Endothelial cell of umbilical vein (primary cell): ENCODE data around the gene KCNQ1OT1. TPM values are rescaled to one million over a fixed set of nuclear protein-coding genes. Genes with fewer than 3 reads are reported as not detected.

Experiments
- BruUV-seq: library from RNA; stranded (reverse); fragments of 400-500 nt; replicated peaks from 2 replicates; lab custom pipeline; 2021; lab: Mats Ljungman, UMichigan
- CTCF ChIA-PET: fragments of 300-600, 350-600 bp; sonication (Branson Sonifier 250); formaldehyde crosslinking; loops from one replicate; lab custom pipeline; 2021; ENCODE audit warnings: antibody characterized with exemption, inconsistent platforms; lab: Charles Lee
- POLR2A ChIA-PET: fragments of 300-600, 350-600 bp; sonication (Branson Sonifier 250); formaldehyde crosslinking; loops from one replicate; lab custom pipeline; 2021; ENCODE audit warnings: antibody characterized with exemption, inconsistent platforms; lab: Charles Lee
- DNase-seq: peaks from one replicate; pipeline ENCODE4 v3.0.0-alpha.2; 2011; ENCODE audit warnings: low read depth, low spot score
- FAIRE-seq: peaks from 2 replicates; lab custom pipeline; 2011; peaks lifted over from hg19 to GRCh38; lab: Jason Lieb, UNC
- H2AFZ ChIP-seq: 2 replicates; pipeline ENCODE4 v1.6.0; 2012; ENCODE audit warnings: low read depth, low read length, control low read depth, inconsistent platforms
- H3K27ac ChIP-seq: 2 replicates; pipeline ENCODE4 v1.5.1; 2011; ENCODE audit warnings: low read depth, mild to moderate bottlenecking, control low read depth, low read length, moderate library complexity; ENCODE audit not compliant: insufficient read depth
- H3K27me3 ChIP-seq, 2 experiments: 2 replicates each; pipeline versions ENCODE4 v1.6.0 to v1.6.1; 2011; ENCODE audit warnings: low read length in 2 of 2, mixed read lengths in 1 of 2; ENCODE audit not compliant: control insufficient read depth in 2 of 2, insufficient read depth in 2 of 2
- H3K36me3 ChIP-seq, 2 experiments: 2 replicates in 1 of 2; 3 replicates in 1 of 2; pipeline ENCODE4 v1.5.1; 2011; ENCODE audit warnings: low read length in 2 of 2, mild to moderate bottlenecking in 1 of 2, moderate library complexity in 1 of 2; ENCODE audit not compliant: control insufficient read depth in 2 of 2, insufficient read depth in 2 of 2; ENCODE audit errors: extremely low read depth in 1 of 2
- H3K4me1 ChIP-seq: 3 replicates; pipeline ENCODE4 v1.5.1; 2011; ENCODE audit warnings: mild to moderate bottlenecking, low read length; ENCODE audit not compliant: control insufficient read depth, insufficient read depth; ENCODE audit errors: extremely low read depth
- H3K4me2 ChIP-seq: 2 replicates; pipeline ENCODE4 v1.6.1; 2011; ENCODE audit warnings: low read length, control low read depth, mixed read lengths; ENCODE audit not compliant: insufficient read depth
- H3K4me3 ChIP-seq, 3 experiments: fragments of 200-600 bp in 1 of 3; sonication (generic), shearing (Covaris generic) in 1 of 3; replicated peaks in 1 of 3; 2 replicates each; pipeline ENCODE4 v1.5.1; 2011 to 2016; ENCODE audit warnings: control low read depth in 3 of 3, low read length in 3 of 3, mild to moderate bottlenecking in 2 of 3, inconsistent platforms in 1 of 3, low read depth in 1 of 3, moderate library complexity in 1 of 3; ENCODE audit not compliant: insufficient read depth in 1 of 3
- H3K79me2 ChIP-seq: 2 replicates; pipeline ENCODE4 v1.6.0; 2012; ENCODE audit warnings: low read length, inconsistent platforms; ENCODE audit not compliant: control insufficient read depth, insufficient read depth
- H3K9ac ChIP-seq: replicated peaks from 2 replicates; pipeline ENCODE3; 2011; ENCODE audit warnings: low read length, control low read depth; ENCODE audit not compliant: insufficient read depth; ENCODE audit errors: extremely low read depth
- H3K9me1 ChIP-seq: replicated peaks from 3 replicates; pipeline ENCODE4 v1.6.0; 2011; ENCODE audit warnings: mild to moderate bottlenecking, low read length; ENCODE audit not compliant: control insufficient read depth, insufficient read depth; ENCODE audit errors: extremely low read depth
- H3K9me3 ChIP-seq: replicated peaks from 2 replicates; pipeline ENCODE4 v1.5.1; 2012; ENCODE audit warnings: low read length, inconsistent platforms; ENCODE audit not compliant: control insufficient read depth, insufficient read depth
- H4K20me1 ChIP-seq: replicated peaks from 2 replicates; pipeline ENCODE3; 2011; ENCODE audit warnings: mild to moderate bottlenecking, low read length; ENCODE audit not compliant: control insufficient read depth, insufficient read depth; ENCODE audit errors: extremely low read depth
- CTCF ChIP-seq, 2 donors: IDR thresholded peaks; 1 replicate in 1 of 2; 2 replicates in 1 of 2; pipeline ENCODE4 v1.5.1; 2011; ENCODE audit warnings: low read length in 2 of 2, mild to moderate bottlenecking in 2 of 2, moderate library complexity in 2 of 2, control low read depth in 1 of 2, inconsistent platforms in 1 of 2, low read depth in 1 of 2; ENCODE audit not compliant: insufficient read depth in 1 of 2; ENCODE audit errors: extremely low read depth in 1 of 2
- EZH2 ChIP-seq: IDR thresholded peaks from 2 replicates; pipeline ENCODE4 v1.6.1; 2012; ENCODE audit warnings: borderline replicate concordance, low read depth, mild to moderate bottlenecking, moderate library complexity, low read length, inconsistent platforms; ENCODE audit not compliant: severe bottlenecking
- FOS ChIP-seq: IDR thresholded peaks from 2 replicates; pipeline ENCODE4 v1.6.1; 2011; ENCODE audit warnings: mild to moderate bottlenecking, low read length, moderate library complexity, borderline replicate concordance; ENCODE audit not compliant: insufficient read depth
- GATA2 ChIP-seq: IDR thresholded peaks from 2 replicates; pipeline ENCODE4 v1.7.0; 2011; ENCODE audit warnings: low read depth, mild to moderate bottlenecking, moderate library complexity, mixed read lengths, low read length; ENCODE audit not compliant: insufficient read length, insufficient read depth
- JUN ChIP-seq: IDR thresholded peaks from 2 replicates; pipeline ENCODE4 v1.6.1; 2011; ENCODE audit warnings: borderline replicate concordance, low read depth; ENCODE audit not compliant: insufficient read length, insufficient read depth
- MYC ChIP-seq: IDR thresholded peaks from one replicate; pipeline ENCODE4 v1.6.1; 2011; ENCODE audit warnings: mild to moderate bottlenecking, low read depth, low read length
- POLR2A ChIP-seq: IDR thresholded peaks from 2 replicates; pipeline ENCODE4 v1.6.1; 2012; ENCODE audit warnings: low read depth, mild to moderate bottlenecking, control low read depth, low read length
- POLR2AphosphoS5 ChIP-seq: IDR thresholded peaks from 2 replicates; pipeline ENCODE4 v1.6.1; 2012; ENCODE audit warnings: low read depth, mild to moderate bottlenecking, control low read depth, low read length, moderate library complexity; ENCODE audit not compliant: insufficient read depth
- dilution Hi-C: fragments of 300-500 bp; cut with MboI; formaldehyde crosslinking; loops from one replicate; pipeline ENCODE4 v1.15.0; 2019; ENCODE audit warnings: low sequenced_read_pairs; ENCODE audit not compliant: extremely low pct_ligation_motif_present
- intact Hi-C: fragments of 100-400 bp; cut with micrococcal nuclease; formaldehyde crosslinking; loops from one replicate; pipeline ENCODE4 v1.10.0; 2022
- polyA plus RNA-seq, 4 experiments: library from polyadenylated mRNA; depleted of rRNA in 3 of 4; stranded (reverse) in 3 of 4; unstranded in 1 of 4; fragments of >200 nt; gene quantifications; 2 replicates each; pipeline versions ENCODE4 v1.2.1 to v1.2.3, GENCODE V29; 2011 to 2012; ENCODE audit warnings: missing spikeins in 1 of 4
- total RNA-seq: library from RNA; stranded (reverse); gene quantifications from 2 replicates; pipeline ENCODE4 v1.2.3, GENCODE V29; 2021
- TF ChIP-seq, protein P1 (sequence below): IDR thresholded peaks from 2 replicates; pipeline ENCODE4 v1.6.1; 2011; ENCODE audit not compliant: insufficient read depth, insufficient read length

KCNQ1OT1 gene
- total and polyA plus RNA-seq, 2 donors (not counting 3 experiments of a cell fraction or from before 2014, with no cell fraction given) = 0.11 to 1.8 TPM

GRCh38 chr11:2666401-2666741, 33.4 kb downstream of the KCNQ1OT1 start:
- Histone ChIP-seq H3K4me3 (no peak overlapping the region), H3K4me2 (no peak overlapping the region), H4K20me1 (no peaks in the 10 kb centered on the region), H3K9me3 (peaks cover 2% of the 10 kb centered on the region), H3K9ac (no peak overlapping the region), H3K79me2 (no peaks in the 10 kb centered on the region), H3K4me1 (no peaks in the 10 kb centered on the region), H3K9me1 (no peaks in the 10 kb centered on the region), H3K36me3 (no peaks in the 10 kb centered on the region), H3K27me3 (no peaks in the 10 kb centered on the region), H3K27ac (no peak overlapping the region), H2AFZ (no peak overlapping the region)
- intact Hi-C loops = no loop called here
- ChIA-PET CTCF (no interaction called here), POLR2A (no interaction called here)
- TF ChIP-seq POLR2A = no peak
- TF ChIP-seq POLR2AphosphoS5 = no peak
- TF ChIP-seq CTCF (IDR thresholded peaks at IDR 0.05; ENCODE audit: extremely low read depth in 1 of 2, insufficient read depth in 1 of 2, low read depth in 1 of 2, low read length in 2 of 2) = no peak
- TF ChIP-seq, protein P1, sequence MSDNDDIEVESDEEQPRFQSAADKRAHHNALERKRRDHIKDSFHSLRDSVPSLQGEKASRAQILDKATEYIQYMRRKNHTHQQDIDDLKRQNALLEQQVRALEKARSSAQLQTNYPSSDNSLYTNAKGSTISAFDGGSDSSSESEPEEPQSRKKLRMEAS = no peak
- no peak for TF ChIP-seq FOS
- TF ChIP-seq MYC = no peak
- no peak for TF ChIP-seq EZH2
- no peak for TF ChIP-seq JUN
- no peak for TF ChIP-seq GATA2
- dilution Hi-C loops = no loop called here
- no peak for FAIRE-seq
- no TSS peak for BruUV-seq
- no peak for DNase-seq
